A549 treated with Mapracorat at 1 μM for 4 hours (cell line): ENCODE measurements around the gene PIGT. TPM values are rescaled to one million over a fixed set of nuclear protein-coding genes. Genes with fewer than 3 reads are reported as not detected.

Experiments
- total RNA-seq: library from RNA; stranded (reverse); fragments of 200-300 nt; extraction: Qiagen RNA extraction; gene quantifications from 5 replicates; pipeline ENCODE4 v1.2.3, GENCODE V29; 2022

The PIGT gene
- total RNA-seq, result 94.5 to 103 TPM (median 96.9 TPM) in 5 replicates

GRCh38 chr20:45415822-45416637 lies at the start of gene PIGT:
Gene PIGT (plus strand): TSS chr20:45416141. CDS start chr20:45416157, 16 bp downstream.

GRCh38 chr20:45378191-45378590 lies 37.8 kb upstream of the PIGT start, which contains the start of gene TP53TG5:
Gene TP53TG5 (minus strand): TSS chr20:45378325. CDS start chr20:45378236, 89 bp downstream.

DNA sequence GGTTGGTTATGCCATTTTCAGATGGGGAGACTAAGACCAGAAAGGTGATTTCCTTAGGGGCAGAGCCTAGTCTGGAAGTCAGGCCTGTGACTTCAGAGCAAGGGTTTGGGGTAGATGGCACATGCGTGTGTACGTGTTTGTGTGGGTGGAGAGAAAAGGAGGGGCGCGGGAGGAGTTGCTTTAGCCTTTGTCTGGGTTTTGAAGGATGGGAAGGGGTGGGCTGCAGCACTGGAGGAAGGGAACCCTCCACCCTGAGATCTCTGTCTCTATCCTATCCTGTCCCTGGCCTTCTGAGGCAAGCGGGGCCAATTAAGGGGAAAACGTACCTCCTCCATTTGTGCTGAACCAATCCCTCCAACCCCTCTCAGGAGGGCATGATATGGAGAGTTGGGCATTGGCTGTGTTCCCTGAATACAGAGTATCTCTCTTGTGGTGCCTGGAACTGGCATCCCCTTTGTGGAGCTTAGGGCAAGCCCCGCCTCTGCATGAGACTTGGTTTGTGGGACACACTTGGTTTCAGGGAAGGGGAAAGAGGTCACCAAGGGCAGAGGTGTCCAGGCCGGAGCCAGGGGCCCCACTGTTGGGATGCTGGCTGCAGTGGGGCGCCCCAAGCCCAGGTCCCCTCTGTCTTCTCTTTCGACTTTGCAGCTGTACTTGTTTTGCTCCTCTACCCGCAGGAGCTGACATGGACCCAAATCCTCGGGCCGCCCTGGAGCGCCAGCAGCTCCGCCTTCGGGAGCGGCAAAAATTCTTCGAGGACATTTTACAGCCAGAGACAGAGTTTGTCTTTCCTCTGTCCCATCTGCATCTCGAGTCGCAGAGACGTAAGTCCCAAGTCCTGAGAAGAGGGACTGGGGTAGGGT lies 7.9 kb upstream of the PIGT start, which contains the start of gene DBNDD2:
TSS of gene DBNDD2 (plus strand) at position 507 of the 863 bp plus-strand sequence. CDS start at position 686, 179 bp downstream.

DNA sequence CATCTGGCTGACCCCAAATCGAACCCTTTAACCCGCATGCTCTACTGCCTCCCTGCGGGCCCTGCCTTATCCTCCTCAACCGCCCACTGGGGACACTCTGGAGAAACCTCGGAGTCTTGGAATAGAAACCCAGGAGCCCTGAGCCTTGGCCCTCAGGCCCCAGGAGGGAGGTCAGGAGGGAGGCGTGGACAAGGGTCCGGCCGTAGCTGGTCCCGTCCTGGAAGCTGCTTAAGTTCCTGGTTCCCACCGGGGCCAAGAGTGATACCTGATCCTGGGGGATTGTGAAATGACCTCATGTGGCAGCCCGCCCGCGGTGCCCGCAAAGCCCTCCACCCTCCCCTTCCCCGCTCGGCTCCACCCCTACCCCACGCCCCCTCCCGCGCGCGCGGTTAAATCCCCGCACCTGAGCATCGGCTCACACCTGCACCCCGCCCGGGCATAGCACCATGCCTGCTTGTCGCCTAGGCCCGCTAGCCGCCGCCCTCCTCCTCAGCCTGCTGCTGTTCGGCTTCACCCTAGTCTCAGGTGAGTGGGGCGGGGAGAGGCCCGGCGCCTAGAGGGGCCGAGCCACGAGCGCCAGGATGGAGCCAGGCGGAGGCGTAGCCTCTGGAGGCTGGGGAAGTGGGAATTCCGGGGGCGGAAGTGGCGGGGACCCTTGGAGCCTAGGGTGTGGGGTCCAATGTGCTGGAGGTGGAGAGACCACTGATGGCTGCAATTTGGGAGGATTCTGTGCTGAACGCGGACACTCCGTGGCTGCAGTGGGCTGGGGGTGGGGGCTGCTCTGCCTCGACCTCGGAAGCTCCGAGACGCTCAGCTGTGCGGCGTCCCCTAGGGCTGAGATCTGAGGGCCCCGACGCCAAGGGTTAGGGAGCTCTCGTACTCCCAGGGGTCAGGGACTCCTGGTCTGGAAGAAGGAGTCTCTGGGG lies 53.7 kb downstream of the PIGT start, which contains the start of gene WFDC2:
TSS of gene WFDC2 (plus strand) at position 418 of the 926 bp plus-strand sequence. CDS start at position 447, 29 bp downstream.

Other genes starting within 250 kb of the PIGT start
- 2.2 to 4.2 TPM (median 3.7 TPM) in 5 replicates for gene PI3, start 241.2 kb upstream of the PIGT start, total RNA-seq
- gene SEMG1, start 209.1 kb upstream of the PIGT start, total RNA-seq, result not detected in 5 replicates
- not detected in 5 replicates for gene SEMG2, start 194.8 kb upstream of the PIGT start, total RNA-seq
- 7.2 to 15.2 TPM (median 11.4 TPM) in 5 replicates for gene SLPI, start 161.6 kb upstream of the PIGT start, total RNA-seq
- not detected in 5 replicates for gene RBPJL, start 109.3 kb upstream of the PIGT start, total RNA-seq
- gene MATN4, start 107.8 kb upstream of the PIGT start, total RNA-seq, result 0.09 to 0.26 TPM (median 0.15 TPM) in 4 of 5 replicates, not detected in the other
- 102 to 115 TPM (median 106 TPM) in 5 replicates for gene SDC4, start 67.7 kb upstream of the PIGT start, total RNA-seq
- gene SYS1, start 53.0 kb upstream of the PIGT start, total RNA-seq, result 22.2 to 33.8 TPM (median 31.0 TPM) in 5 replicates
- not detected in 5 replicates for gene TP53TG5, start 37.8 kb upstream of the PIGT start, total RNA-seq
- gene DBNDD2, start 7.9 kb upstream of the PIGT start, total RNA-seq, result 26.1 to 30.6 TPM (median 27.3 TPM) in 5 replicates
- not detected in 5 replicates for gene WFDC2, start 53.6 kb downstream of the PIGT start, total RNA-seq
- not detected in 5 replicates for gene SPINT3, start 99.5 kb downstream of the PIGT start, total RNA-seq
- not detected in 5 replicates for gene WFDC6, start 123.3 kb downstream of the PIGT start, total RNA-seq
- gene EPPIN, start 131.3 kb downstream of the PIGT start, total RNA-seq, result not detected in 5 replicates
- gene WFDC8, start 163.1 kb downstream of the PIGT start, total RNA-seq, result not detected in 5 replicates
- gene WFDC10A, start 213.6 kb downstream of the PIGT start, total RNA-seq, result not detected in 5 replicates
- not detected in 5 replicates for gene WFDC9, start 215.1 kb downstream of the PIGT start, total RNA-seq